GM18507 (cell line): ENCODE data around the gene VAMP2.

Source experiments
- DNase-seq: peaks from one replicate; pipeline ENCODE4 v3.0.0; 2011; ENCODE audit warnings: low read depth; ENCODE audit not compliant: insufficient read length; ENCODE audit errors: extremely low spot score
- FAIRE-seq: peaks from 2 replicates; lab custom pipeline; 2011; peaks lifted over from hg19 to GRCh38; lab: Jason Lieb, UNC

The VAMP2 gene

GRCh38 chr17:8146381-8147140 is 16.2 kb downstream of the VAMP2 start:
- FAIRE-seq (no peak), DNase-seq (no peak)

- FAIRE-seq, result no peak
- no peak for DNase-seq
Measured at GRCh38 chr17:8145811-8146210, 16.9 kb downstream of the VAMP2 start.

GRCh38 chr17:8144401-8145231 is 18.1 kb downstream of the VAMP2 start:
- DNase-seq, result no peak
- FAIRE-seq, result no peak

- FAIRE-seq (no peak), DNase-seq (no peak)
Measured at GRCh38 chr17:8143581-8144400, 19.0 kb downstream of the VAMP2 start.

GRCh38 chr17:8142887-8143580 is 19.7 kb downstream of the VAMP2 start:
- no peak for FAIRE-seq

GRCh38 chr17:8142158-8142886 is 20.4 kb downstream of the VAMP2 start:
- DNase-seq, result no peak
- no peak for FAIRE-seq

More at GRCh38 chr17:8142887-8143580, 19.7 kb downstream of the VAMP2 start:
- no peak for DNase-seq

- no peak for DNase-seq
- no peak for FAIRE-seq
Measured at GRCh38 chr17:8141741-8142140, 21.0 kb downstream of the VAMP2 start.

- FAIRE-seq, result no peak
- no peak for DNase-seq
Measured at GRCh38 chr17:8141045-8141444, 21.7 kb downstream of the VAMP2 start.

- DNase-seq, result no peak
- no peak for FAIRE-seq
Measured at GRCh38 chr17:8140065-8141029, 22.4 kb downstream of the VAMP2 start.

GRCh38 chr17:8138672-8139371 is 23.9 kb downstream of the VAMP2 start:
- DNase-seq (peak; percentile 81), FAIRE-seq (peak; percentile 94)

- FAIRE-seq (no peak), DNase-seq (no peak)
Measured at GRCh38 chr17:8138374-8138671, 24.4 kb downstream of the VAMP2 start.

GRCh38 chr17:8137645-8138373 is 24.9 kb downstream of the VAMP2 start:
- no peak for FAIRE-seq
- no peak for DNase-seq

GRCh38 chr17:8133941-8134340 is 28.8 kb downstream of the VAMP2 start:
- DNase-seq, result no peak
- no peak for FAIRE-seq

GRCh38 chr17:8133399-8133798 is 29.3 kb downstream of the VAMP2 start:
- no peak for DNase-seq
- no peak for FAIRE-seq

- FAIRE-seq (no peak), DNase-seq (no peak)
Measured at GRCh38 chr17:8131844-8132441, 30.8 kb downstream of the VAMP2 start.

GRCh38 chr17:8128125-8128784 is 34.5 kb downstream of the VAMP2 start:
- FAIRE-seq (no peak), DNase-seq (no peak)
